HG03565 (cell line): ENCODE measurements around the gene CTDSP2.
"Not testable (repeated sequence)": the region's sequence is repeated elsewhere in the genome, so short reads cannot be mapped to it uniquely, and the experiment has no call there.

Source experiments
- ATAC-seq: cut with Tn5 transposase; IDR thresholded peaks from one replicate; pipeline ENCODE4 v1.9.1; 2021; ENCODE audit warnings: mild to moderate bottlenecking, moderate library complexity; ENCODE audit not compliant: unreplicated experiment

Gene CTDSP2

DNA sequence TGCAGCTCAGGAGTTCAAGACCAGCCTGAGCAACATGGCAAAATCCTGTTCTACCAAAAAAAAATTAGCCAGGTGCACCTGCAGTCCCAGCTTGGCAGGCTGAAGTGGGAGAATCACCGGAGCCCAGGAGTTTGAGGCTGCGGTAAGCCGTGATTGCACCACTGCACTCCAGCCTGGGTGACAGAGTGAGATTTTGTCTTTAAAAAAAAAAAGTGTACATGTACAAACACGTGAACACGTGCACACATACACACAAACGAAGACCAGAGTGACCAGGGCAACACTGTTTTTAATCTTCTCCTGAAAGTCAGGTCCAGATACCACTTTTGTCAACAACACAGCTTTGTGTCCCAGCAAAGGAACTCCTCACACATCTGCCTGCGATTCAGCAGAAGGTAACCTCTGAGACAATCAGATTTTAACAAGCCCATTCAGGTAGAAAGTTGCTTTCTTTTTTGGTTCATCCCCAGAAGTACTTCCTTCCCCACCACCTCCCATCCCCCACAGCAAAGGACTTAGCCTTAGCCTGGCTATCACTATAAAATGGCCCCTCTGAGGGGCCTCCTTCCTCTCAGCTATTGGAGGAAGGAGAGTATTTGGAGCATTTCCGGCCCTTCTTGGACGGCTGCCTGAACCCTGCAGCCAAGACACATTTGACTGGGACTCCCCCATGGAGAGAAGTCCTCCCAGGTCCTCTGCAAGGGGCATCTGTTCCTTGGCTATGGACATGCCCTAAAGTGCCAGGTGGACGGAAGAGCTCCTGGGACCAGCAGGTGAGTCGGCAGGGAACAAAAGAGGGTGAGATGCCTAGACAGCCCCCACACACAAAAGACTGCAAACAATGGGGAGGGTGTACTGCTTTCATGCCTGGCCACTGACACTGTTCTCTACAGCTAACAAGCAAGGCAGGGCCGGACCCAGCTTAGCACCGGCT, 9.8 kb downstream of the CTDSP2 start:
- ATAC-seq, result peak; percentile 44

DNA sequence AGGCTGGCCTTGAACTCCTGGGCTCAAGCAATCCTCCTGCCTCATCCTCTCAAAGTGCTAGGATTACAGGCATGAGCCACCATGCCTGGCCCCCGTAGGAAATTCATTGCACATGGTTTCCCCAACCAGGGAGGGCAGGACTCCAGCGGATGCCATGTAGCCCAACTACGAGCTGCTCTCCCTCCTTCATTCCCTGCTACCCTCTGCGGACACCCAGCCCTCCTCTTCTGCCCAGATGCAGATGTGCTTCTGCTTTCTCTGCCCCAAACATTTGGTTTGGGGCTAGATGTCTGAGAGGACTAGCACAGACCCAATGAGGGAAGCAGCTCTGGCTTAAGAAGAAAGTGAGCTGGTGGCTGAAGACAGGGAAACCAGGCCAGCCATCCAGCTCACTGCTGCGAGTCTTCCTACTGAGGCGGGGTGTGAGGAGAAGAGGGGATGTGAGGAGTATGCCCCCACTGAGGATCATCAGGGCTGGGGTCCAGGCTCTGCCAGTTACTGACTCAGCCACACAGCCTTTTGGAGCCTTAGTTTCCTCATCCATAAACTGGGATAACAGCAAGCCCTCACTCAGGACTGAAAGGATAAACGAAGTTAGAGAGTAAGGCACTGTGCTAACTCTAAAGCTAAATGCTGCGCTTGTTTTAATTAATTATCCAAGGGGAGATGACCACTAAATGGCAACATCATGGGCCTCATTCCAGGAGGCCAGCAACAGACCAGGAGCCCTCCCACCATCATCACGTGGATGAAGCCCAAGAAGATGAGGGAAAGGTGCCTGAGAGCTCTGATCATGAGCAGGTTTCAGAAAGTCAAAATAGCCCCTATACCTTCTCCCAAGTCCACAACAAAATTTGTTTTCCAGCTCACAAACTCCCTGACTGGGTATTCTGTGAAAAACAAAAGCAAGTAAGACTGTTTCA, 10.9 kb downstream of the CTDSP2 start:
- ATAC-seq, result no peak

DNA sequence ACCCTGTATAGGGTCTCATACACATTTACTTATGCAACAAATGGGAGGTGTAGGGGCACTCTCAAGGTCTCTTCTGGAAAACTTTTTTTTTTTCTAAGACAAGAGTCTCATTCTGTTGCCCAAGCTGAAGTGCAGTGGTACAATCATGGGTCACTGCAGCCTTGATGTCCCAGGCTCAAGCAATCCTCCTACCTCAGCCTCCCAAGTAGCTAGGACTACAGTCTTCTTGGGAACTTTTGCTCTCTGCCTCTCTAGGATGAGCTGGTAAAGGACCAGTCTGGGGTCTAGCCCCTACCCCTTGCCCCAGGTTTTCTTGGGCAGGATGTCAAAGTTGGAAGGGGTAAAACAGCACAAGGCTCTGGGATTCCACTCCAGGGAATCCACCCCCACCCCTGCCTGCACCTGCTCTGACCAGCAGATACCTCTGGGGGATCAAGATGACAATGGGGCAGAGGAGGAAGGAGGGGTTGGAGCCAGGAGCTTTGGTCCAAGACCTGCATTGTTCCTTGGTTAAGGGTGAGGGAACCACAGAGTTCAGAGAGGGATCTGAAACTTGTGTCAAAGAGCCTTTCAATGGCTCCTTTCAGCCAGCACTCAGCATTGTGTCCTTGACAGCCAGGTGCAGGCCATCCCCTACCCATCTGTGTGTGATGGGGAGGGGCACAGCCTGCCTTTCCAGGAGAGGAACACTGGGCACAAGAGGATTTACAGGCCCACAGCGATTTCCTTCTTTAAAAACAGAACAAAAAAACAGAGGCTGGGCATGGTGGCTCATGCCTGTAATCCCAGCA, 12.2 kb downstream of the CTDSP2 start:
- ATAC-seq, result no peak

DNA sequence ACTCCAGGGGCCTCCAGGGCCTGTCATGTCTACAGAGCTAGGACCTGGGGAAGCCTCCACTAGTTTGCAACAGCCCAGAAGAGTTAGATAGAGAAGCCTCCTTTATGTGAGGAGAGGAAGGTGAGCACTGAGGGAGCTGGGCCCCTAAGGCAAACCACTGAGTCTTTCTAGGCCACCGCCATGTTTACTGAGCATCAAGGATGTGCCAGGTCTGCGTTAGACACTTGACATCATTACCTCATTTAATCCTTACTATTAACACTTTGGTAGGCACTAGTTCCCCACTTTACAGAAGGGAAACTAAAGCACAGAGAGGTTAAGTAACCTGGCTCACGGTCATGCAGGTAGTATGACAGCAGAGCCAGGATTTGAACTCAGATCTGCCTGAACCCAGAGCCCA, 12.9 kb downstream of the CTDSP2 start:
- no peak for ATAC-seq

DNA sequence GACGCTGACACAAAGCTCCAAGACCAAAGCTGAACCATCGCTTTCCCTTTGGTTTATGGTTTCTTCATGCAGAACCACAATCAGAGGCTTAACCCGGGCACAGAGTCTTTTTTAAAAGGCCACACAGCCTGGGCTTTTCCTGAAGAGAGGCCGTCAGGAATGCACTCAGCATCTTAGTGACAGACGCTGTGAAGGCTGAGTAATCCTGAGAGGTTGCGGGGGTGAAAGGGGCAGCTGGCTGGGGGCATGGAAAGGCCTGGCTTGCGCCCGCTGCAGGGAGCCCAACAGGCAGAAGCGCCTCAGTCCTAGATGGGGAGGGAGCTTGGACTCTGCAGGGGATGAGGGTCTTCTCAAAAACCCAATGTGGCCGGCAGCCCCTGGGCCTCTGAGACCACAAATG, 13.6 kb downstream of the CTDSP2 start:
- ATAC-seq, result no peak

DNA sequence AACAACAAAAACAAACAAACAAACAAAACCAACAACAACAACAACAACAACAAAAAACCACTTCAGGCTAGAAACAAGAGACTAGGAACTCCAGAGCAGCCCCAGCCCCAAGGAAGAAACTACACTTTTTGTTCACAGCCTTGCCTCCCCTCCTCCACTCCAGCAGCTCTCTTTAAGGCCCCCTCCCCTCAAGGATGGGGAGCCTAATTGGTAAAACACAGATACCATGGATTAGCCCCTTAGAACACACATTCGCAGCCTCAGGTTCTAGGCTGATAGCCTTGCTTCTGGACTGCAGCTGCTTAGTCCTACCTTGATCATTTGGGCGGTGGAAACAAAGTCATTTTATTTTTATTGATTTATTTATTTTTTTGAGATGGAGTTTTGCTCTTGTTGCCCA, 16.1 kb downstream of the CTDSP2 start:
- ATAC-seq, result no peak

DNA sequence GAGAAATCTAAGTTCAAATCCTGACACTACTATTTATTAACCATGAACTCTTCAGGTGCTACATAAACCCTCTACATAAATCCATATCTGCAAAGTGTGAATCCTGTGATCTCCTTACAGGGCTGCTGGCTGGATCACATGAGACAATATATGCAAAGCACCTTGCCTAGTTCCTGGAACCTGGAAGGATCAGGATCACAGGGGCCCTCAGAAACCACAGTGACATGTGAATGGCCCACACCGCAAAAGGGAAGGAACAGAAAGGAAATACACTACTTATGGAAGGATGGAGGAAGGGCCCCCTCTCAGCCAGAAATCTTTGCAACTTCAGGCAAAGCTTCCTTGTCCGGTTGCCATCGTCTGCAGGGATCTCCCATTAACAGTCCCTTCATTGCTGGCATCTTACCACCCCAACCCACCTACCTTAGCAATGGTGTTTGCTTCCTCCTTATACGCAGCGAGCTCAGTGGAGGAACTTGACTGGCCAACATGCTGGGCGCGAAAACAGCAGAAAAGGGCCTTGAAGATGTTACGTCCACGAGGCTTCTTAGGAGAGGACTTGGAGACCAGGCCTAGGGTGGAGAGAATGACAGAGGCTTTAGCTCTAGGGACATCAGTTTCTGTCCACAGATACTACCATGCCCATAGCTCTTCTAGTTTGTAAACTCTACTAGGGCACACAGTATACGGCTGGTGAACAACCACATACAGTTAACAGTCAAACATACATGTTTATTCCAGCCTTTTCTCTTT, 17.3 kb downstream of the CTDSP2 start:
- no peak for ATAC-seq

DNA sequence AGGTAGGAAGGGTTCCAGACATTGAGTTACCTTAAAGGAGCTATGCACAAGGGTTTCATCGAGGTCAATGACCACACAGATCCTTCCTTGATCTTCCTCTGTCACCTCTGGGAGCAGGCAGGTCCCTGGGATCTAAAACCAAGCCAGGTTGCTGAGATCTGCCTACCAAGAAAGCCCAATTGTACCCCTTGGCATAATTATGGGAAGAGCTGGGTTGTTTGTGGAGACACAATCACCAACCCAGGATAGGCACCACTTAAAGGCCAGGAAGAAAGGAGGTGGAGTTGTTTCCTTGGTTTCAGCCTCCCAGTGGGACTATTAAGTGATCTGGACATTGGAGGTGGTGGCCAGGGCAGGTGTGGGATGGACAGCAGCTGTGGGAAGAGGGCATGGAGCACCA, 19.6 kb downstream of the CTDSP2 start:
- ATAC-seq, result no peak

DNA sequence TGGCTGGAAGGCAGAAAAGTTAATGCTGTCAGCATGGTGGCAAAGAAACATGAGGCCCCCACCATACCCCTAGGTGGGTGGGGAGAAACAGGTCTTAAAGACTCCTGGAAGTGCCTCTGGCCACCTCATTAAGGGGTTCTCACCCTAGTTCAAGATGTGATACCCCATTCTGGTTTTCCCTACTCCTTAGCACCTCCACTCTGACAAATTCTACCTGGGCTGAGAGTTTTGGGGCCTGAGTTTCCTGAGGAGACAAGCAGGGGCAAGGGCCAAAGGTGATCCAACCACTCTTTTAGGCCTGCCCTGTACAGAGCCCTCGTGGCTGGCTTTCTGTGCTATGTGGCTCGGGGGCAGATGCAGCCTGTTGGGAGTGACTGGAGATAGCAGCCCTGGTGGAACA, 20.1 kb downstream of the CTDSP2 start:
- no peak for ATAC-seq

DNA sequence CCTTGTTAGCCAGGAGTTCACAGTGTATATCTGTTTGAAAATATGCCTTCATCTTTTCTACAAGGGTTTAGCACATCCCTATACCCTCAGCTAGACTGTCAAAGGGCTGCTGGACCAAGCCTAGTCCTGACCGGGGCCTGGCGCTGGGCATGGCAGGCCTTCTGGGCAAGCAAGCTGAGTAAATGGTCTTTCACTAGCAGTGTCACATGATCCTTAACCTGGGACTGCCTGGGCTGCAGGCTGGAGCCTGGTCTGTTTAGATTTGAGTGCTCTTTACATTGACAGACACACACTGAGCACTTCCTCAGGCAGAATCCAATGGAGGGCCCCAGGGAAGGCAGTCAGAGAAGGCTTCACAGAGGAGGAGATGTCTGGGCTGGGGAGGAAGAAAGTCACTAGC, 21.1 kb downstream of the CTDSP2 start:
- ATAC-seq, result no peak

DNA sequence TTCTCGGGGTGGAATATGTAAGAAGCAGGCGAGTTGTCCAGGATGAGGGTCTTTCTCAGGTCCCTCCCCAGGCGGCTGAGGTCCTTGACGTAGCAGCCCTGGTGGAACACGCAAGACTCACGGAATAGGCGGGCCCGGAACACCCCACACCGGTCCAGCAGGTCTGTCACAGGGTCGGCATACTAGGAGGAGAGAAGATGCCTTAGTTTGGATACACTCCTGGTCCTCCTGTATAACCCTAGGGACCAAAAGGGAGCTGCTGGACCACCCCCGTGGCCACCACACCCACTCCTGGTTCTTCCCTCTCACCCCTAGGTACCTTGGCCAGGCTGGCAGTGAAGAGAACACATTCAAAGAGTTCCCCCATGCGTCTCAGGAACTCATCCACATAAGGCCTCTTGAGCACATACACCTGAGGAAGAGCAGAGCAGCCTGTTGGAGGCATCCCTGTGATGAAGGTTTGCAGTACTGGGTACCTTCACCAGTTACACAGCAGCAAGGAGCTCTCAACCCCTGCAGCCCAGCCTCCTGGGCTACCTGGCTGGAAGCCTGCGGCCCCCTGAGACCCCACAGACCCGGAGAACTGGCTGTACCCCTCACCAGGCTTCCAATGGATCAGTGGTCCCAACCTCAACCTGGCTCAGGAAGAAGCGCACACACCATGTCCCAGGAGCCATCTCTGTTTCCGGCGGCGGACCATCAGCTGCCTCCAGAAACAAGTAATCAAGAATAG, 22.5 kb downstream of the CTDSP2 start:
- no peak for ATAC-seq

DNA sequence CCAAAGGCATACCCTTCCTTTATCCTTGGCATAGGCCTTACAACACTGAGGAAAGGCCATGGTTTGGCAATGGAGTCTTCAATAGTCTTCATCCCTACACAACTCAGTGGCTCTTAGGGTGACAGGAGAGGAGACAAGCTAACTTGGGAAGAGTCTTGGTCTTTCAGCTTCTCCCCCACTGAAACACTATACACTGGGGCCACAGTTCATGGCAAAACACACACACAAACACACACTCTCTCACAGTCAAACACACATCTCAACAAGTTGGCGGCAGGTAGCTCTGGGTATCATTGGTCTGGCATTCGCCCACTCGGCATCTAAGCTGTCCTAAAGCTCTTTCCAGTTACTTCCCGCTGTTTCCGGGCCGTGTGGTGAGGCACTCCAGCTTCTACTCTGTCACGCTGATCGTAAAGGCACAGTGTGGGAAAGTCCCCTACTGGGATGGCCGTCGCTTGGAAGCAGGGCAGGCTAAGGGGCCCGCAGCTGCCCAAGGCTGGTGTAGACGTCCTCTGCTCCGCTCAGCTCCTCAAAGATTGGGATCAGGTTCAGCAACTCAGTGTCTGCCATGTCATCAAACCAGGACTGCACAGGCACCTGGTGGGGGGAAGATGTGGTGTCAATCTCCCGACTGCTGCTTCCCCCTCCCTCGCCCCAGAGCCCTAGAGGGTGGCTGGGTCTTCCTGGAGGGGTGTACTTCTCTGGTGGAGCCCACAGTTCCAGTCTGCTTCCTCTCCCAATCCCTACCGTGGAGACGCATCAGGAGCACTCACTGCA, 23.2 kb downstream of the CTDSP2 start:
- ATAC-seq, result no peak

DNA sequence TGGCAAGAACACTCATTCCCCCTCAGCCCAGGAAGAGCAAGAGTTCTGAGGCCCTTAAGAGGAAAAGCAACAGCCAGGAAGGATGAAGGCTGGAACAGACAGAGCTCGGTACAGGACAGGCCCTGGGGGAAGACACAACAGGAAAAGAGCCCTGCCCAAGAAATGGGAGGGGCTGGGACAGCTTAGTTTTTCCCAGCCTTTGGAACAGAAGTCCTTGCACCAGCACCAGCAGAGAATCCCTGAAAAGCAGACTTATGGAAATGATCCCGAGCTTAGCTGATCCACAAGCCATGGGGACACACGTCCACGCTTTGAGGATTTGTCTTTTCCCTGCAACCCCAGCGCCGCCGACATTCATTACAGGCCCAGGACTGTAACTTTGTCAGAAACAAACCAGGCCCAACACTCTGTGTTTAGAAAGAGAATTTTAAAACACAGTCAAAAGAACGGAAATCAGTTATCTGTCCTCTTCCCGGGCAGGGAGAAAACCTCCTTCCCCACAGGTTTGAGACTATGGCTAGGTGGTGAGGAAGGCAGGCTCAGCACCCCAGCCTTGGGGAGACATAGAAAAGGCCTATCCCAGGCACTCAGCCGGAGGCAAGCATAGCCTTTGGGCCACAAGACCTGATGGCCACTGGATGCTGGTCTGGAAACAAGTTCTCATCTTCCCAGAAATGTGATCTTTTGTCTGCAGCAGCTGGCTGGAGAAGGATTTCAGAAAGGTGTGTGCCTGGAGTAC, 24.0 kb downstream of the CTDSP2 start:
- no peak for ATAC-seq

DNA sequence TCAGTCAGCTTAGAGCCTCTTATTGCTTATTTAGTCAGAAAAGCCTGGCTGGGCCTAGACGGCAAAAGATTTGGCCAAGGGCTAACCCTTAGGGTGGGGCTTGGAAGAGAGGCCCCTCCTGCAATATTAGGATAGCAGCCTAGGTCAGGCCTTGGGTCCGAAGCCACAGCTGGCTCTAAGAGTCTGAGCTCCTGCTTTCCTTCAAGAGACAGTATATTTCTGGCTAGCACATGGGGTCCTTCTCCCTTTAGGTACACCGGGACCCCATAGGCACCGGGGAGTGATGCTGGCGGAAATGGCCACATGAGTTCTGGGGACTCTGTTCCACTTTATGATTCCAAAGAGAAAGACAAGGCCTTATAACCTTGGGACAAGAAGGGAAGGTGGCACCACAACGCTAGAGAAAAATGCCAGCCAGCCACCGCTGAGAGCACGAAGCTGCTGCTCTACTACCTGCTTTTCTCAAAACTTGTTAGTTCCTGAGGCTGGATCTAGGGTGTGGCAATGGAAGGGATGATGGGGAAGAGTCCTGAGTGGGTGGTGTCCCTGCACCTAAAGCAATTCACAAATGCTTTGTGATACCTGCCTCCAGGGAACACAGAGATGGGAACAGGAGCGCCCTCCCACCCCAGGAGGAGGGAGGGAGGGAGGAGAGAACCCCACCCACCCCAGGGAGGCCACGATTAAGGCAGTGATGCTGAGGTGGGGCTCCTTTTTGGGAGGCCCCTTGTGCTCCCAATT, 24.9 kb downstream of the CTDSP2 start:
- no peak for ATAC-seq

DNA sequence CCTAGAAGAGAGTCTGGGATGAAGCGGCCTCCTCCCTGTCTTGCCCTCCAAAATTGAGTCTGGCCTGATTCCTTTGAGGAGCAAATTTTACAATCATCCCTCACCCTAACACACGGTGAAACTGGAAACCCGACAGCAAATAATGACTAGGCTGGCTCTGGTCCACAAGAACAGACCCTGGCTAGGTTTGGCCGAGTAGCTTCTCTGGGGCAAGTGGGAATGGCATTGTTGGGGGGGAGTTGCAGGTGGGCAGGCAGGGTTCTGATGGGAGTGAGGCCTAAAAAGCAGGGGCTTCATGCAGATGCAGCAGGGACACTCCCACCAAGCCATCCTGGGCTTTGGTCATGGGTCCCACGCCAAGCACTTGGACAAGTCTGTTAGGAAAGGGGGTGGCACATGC, 25.5 kb downstream of the CTDSP2 start:
- ATAC-seq, result not testable (repeated sequence)

DNA sequence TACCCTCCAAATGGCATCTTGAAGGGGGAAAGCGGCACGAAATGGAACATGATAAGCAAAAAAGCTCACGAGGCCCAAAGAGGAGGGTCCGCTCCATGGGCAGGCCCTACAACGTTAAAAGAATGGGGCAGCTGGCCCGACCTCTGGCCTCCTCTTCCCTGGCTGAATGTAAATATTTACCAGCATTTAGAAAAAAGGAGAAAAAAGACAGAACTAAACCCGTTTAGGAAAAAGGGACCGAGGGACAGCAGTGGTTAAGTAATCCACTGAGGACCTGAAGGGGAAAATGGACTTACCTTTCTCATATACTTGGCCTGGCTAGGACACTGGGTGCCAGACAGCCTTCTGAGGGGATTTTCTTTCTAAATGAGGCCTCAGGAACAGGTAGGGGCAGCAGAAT, 26.4 kb downstream of the CTDSP2 start:
- ATAC-seq, result not testable (repeated sequence)

DNA sequence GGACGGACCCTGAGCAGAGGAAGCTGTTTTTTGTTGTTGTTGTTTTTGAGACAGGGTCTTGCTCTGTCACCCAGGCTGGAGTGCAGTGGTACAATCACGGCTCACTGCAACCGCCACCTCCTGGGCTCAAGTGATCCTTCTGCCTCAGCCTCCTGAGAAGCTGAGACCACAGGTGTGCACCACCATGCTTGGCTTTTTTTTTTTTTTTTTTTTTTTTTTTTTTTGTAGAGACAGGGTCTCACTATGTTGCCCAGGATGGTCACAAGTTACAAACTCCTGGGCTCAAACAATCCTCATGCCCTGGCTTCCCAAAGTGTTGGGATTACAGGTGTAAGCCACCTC, 28.6 kb downstream of the CTDSP2 start:
- not testable (repeated sequence) for ATAC-seq
